Epithelial cell of proximal tubule (primary cell): ENCODE measurements around the gene LRP8. TPM values are rescaled to one million over a fixed set of nuclear protein-coding genes. Genes with fewer than 3 reads are reported as not detected.

ENCODE experiments used
- DNase-seq: peaks from one replicate; pipeline ENCODE4 v3.0.0-alpha.2; 2011; ENCODE audit warnings: low read depth
- H3K4me3 ChIP-seq: 2 replicates; pipeline ENCODE4 v1.5.1; 2011; ENCODE audit warnings: low read depth, mild to moderate bottlenecking, low read length
- CTCF ChIP-seq: conservative IDR thresholded peaks from 2 replicates; pipeline ENCODE4 v1.5.1; 2012; ENCODE audit warnings: low read depth, mild to moderate bottlenecking, low read length
- total RNA-seq: library from RNA; depleted of rRNA; stranded (reverse); fragments of >200 nt; gene quantifications from 2 replicates; pipeline ENCODE4 v1.2.3, GENCODE V29; 2015

The LRP8 gene
- total RNA-seq, 1 donor from 2014 or later: 16.1 TPM

GRCh38 chr1:53196485-53197290, 131.2 kb downstream of the LRP8 start, which contains the start of gene CPT2:
TSS of gene CPT2 (plus strand) at chr1:53196824. CDS start at chr1:53196944, 120 bp downstream.
- TF ChIP-seq CTCF: no peak
- no peak for DNase-seq
- H3K4me3 ChIP-seq: peak within 1 kb of the TSS; percentile 98

GRCh38 chr1:53196017-53196484, 131.8 kb downstream of the LRP8 start:
- no peak for DNase-seq
- H3K4me3 ChIP-seq: peak overlapping the region; percentile 98
- no peak for TF ChIP-seq CTCF

GRCh38 chr1:53195246-53196016, 132.4 kb downstream of the LRP8 start:
- no peak overlapping the region for H3K4me3 ChIP-seq
- no peak for DNase-seq
- TF ChIP-seq CTCF: no peak

Other genes with a start within 250 kb of the LRP8 start
- not detected in 2 replicates for gene SLC1A7, start 185.4 kb downstream of the LRP8 start, total RNA-seq
- gene CPT2, start 131.2 kb downstream of the LRP8 start, total RNA-seq: 11.9 and 17.4 TPM in 2 replicates
- gene CZIB, start 107.4 kb downstream of the LRP8 start, total RNA-seq: 52.2 and 60.8 TPM in 2 replicates
- gene MAGOH, start 89.6 kb downstream of the LRP8 start, total RNA-seq: 24.8 and 81.3 TPM in 2 replicates
- gene DMRTB1, start 131.3 kb upstream of the LRP8 start, total RNA-seq: not detected in 2 replicates